Psoas muscle (tissue), 8 donors: ENCODE measurements around the gene SPTBN4. TPM values are rescaled to one million over a fixed set of nuclear protein-coding genes. Genes with fewer than 3 reads are reported as not detected.
A peak's percentile ranks its signal among the peaks of the same experiment; 100 is the strongest.
"Not testable (repeated sequence)": the region's sequence is repeated elsewhere in the genome, so short reads cannot be mapped to it uniquely, and the experiment has no call there.

Source experiments
- ATAC-seq, 4 donors: fragments of 200-7000 bp; cut with Tn5 transposase; one replicate each; pipeline ENCODE4 v1.9.1; 2020; ENCODE audit warnings: moderate library complexity in 3 of 4, mild to moderate bottlenecking in 2 of 4
- DNase-seq, 2 donors: peaks; one replicate each; pipeline ENCODE4 v3.0.0-alpha.2; 2020
- H3K27ac ChIP-seq: fragments of 200-600 bp; one replicate; pipeline ENCODE4 v1.8.0; 2022
- H3K27me3 ChIP-seq, 3 donors: fragments of 200-600 bp in 1 of 3; one replicate each; pipeline versions ENCODE4 v1.6.1 to v1.8.0; 2013 to 2022; ENCODE audit warnings: low read length in 2 of 3, mild to moderate bottlenecking in 2 of 3, moderate library complexity in 1 of 3; ENCODE audit not compliant: insufficient read depth in 3 of 3
- H3K36me3 ChIP-seq, 2 donors: fragments of 200-600 bp in 1 of 2; one replicate each; pipeline versions ENCODE4 v1.6.1 to v1.8.0; 2013 to 2022; ENCODE audit warnings: low read depth in 1 of 2, mild to moderate bottlenecking in 1 of 2, moderate library complexity in 1 of 2; ENCODE audit not compliant: insufficient read depth in 1 of 2
- H3K4me1 ChIP-seq: fragments of 200-600 bp; one replicate; pipeline ENCODE4 v1.8.0; 2022
- H3K4me3 ChIP-seq: fragments of 200-600 bp; one replicate; pipeline ENCODE4 v1.8.0; 2022; ENCODE audit warnings: mild to moderate bottlenecking
- H3K9me3 ChIP-seq: fragments of 200-600 bp; one replicate; pipeline ENCODE4 v1.8.0; 2022
- CTCF ChIP-seq: fragments of 200-600 bp; IDR thresholded peaks from one replicate; pipeline ENCODE4 v1.8.0; 2022; ENCODE audit warnings: antibody characterized with exemption
- WGBS, 3 donors: extraction: QIAGEN DNeasy Blood & Tissue Kit; methylation state at CpG; one replicate each; pipeline versions ENCODE4 v1.1.6 to v1.1.7; 2013; 5-methylcytosine and 5-hydroxymethylcytosine counted together
- intact Hi-C, 2 donors: fragments of 100-400 bp; cut with DNase I; formaldehyde crosslinking; loops; one replicate each; pipeline versions ENCODE4 v1.11.0 to v1.14.2; 2022
- polyA plus RNA-seq, 3 donors: library from polyadenylated mRNA; stranded (reverse); fragments of 200-250 nt; gene quantifications; one replicate each; pipeline ENCODE4 v1.2.3, GENCODE V29; 2013
- total RNA-seq, 4 donors: library from RNA; stranded (reverse); fragmentation: NEBNext Ultra II Directional in 2 of 4; extraction: Animal tissue kit (Norgen Biotek cat#: 25700) in 2 of 4; gene quantifications; one replicate each; pipeline versions ENCODE4 v1.2.1 to v1.2.4, GENCODE V29; 2021 to 2023
- donor health status: healthy with polysubstance abuse.
- donor health status: DM: no; HTN: no; CAD: no; lungs with moderate emphysema.
- donor health status: Bipolar disorder and iron deficiency.
- donor health status: healthy.
- donor health status: DM: yes; HTN: yes; CAD: no.
- donor health status: DM: no; HTN: no; CAD: no.
- donor health status: DM: no; HTN: no; CAD: no.
- donor health status: DM: yes; HTN: yes; CAD: no.

The SPTBN4 gene
- total and polyA plus RNA-seq, 7 donors, result 0.66 to 4.7 (median 2.8) TPM

DNA sequence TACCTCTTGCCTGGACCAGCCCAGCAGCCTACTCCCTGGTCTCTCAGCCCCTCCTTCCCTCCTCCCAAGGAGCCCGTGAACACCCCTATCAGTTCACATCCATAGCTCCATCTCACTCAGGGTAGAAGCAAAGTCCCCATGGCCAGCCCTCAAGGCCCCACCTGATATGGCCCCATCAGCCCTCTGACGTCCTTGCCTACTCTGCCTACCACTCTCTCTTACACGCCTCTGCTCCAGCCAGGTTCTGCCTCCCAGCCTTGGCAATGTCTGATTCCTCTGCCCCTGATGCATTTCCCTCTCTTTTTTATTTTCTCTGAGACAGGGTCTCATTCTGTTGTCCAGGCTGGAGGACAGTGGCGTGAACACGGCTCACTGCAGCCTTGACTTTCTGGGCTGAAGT, 14.8 kb upstream of the SPTBN4 start:
- H3K36me3 ChIP-seq, result peaks cover 3 to 87% of the 10 kb centered on the region in 2 donors
- TF ChIP-seq CTCF, result no peak

DNA sequence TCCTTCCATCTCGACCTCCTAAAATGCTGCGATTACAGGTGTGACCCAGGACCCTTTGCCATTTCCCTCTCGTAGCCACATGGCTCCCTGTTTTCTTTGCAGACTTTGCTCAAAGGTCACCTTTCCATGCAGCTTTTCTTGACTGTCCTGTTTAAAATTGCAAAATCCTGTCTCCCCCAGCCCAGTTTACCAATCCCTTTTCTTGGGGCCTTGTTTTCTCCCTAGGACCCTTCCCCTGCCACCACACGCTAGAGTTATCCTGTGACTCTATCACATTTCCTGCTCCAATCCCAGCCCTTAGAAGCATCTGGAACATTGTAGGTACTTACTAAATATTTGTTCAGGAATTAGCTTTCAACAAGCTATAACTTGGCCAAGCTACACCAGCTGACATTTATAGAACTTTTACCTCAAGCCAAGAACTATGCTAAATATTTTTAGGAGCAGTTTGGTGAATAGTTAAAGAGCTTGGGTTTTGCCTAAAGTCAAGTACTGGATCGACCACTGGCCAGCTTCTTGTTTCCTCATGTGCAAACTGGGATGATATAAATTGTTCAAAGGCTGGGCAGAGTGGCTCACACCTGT, 13.6 kb upstream of the SPTBN4 start:
- 89 to 91% (median 89%) methylated on average over 5 of the region's 5 CpGs for WGBS, 3 donors
- no peak for TF ChIP-seq CTCF
- Histone ChIP-seq H3K9me3 (no peaks in the 10 kb centered on the region), H3K27ac (no peak overlapping the region), H3K36me3 (peaks cover 3 to 85% of the 10 kb centered on the region in 2 donors), H3K27me3 (no peaks in the 10 kb centered on the region), H3K4me3 (no peak overlapping the region), H3K4me1 (no peaks in the 10 kb centered on the region)
- DNase-seq, result no peak
- no peak for ATAC-seq
- intact Hi-C loops, result no loop called here

More for the DNA sequence above, 14.8 kb upstream of the SPTBN4 start:
- ATAC-seq (peak in 2 of 4 donors; percentile 16 to 18), DNase-seq (no peak)
- Histone ChIP-seq H3K4me3 (no peak overlapping the region), H3K27ac (no peak overlapping the region), H3K27me3 (no peaks in the 10 kb centered on the region), H3K4me1 (no peaks in the 10 kb centered on the region), H3K9me3 (no peaks in the 10 kb centered on the region)
- WGBS, 3 donors, result 76 to 87% (median 77%) methylated on average over 5 of the region's 5 CpGs
- intact Hi-C loops, result no loop called here

DNA sequence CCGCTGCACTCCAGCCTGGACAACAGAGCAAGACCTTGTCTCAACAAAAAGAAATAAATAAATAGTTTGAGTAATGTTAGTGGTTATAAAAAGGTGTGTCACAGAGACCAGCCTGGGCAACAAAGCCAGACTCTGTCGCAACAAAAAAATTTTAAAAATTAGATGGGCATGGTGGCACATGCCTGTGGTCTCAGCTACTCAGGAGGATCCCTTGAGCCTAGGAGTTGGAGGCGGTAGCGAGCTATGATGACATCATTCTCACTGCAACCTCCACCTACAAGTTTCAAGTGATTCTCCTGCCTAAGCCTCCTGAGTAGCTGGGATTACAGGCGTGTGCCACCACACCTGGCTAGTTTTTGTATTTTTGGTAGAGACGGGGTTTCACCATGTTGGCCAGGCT, 12.9 kb upstream of the SPTBN4 start:
- 95 to 96% (median 95%) methylated on average over 6 of the region's 6 CpGs for WGBS, 3 donors
- H3K9me3 ChIP-seq, H3K27ac ChIP-seq, ATAC-seq, H3K27me3 ChIP-seq, H3K4me1 ChIP-seq, H3K4me3 ChIP-seq, DNase-seq, intact Hi-C loops: not testable (repeated sequence)
- H3K36me3 ChIP-seq, result peaks cover 3 to 81% of the 10 kb centered on the region in 2 donors

DNA sequence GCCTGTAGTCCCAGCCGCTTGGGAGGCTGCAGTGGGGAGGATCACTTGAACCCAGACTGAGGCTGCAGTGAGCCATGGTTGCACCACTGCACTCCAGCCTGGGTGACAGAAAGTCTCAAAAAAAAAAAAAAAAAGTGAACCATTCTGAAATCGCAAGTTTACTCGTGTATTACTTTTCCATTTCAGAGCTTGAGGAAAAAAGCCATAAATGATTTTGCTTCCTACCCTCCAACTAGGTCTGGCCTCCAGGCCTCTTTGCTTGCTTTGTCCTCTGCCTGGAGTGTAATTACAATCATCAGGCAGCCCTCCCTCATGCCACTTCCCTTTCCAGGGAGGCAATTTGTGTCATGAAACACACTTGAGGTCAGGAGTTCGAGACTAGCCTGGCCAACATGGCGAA, 9.8 kb upstream of the SPTBN4 start:
- no peaks in the 10 kb centered on the region for H3K9me3 ChIP-seq
- DNase-seq (no peak), ATAC-seq (no peak)
- no peaks in the 10 kb centered on the region for H3K4me1 ChIP-seq
- H3K27ac ChIP-seq, result no peak overlapping the region
- intact Hi-C loops, result no loop called here
- 83 to 94% (median 88%) methylated on average over 5 of the region's 5 CpGs for WGBS, 3 donors
- H3K36me3 ChIP-seq, result peaks cover 3 to 57% of the 10 kb centered on the region in 2 donors
- no peaks in the 10 kb centered on the region for H3K27me3 ChIP-seq
- no peak overlapping the region for H3K4me3 ChIP-seq
- TF ChIP-seq CTCF, result no peak

- 85 to 89% (median 89%) methylated on average over 18 to 27 of the region's 27 CpGs for WGBS, 3 donors
- no peak for TF ChIP-seq CTCF
- no peak for ATAC-seq
Measured at GRCh38 chr19:40457953-40458596, 8.7 kb upstream of the SPTBN4 start.

More at GRCh38 chr19:40457953-40458596, 8.7 kb upstream of the SPTBN4 start:
- intact Hi-C loops, result no loop called here
- Histone ChIP-seq H3K36me3 (peaks cover 3 to 47% of the 10 kb centered on the region in 2 donors), H3K4me3 (no peak overlapping the region), H3K27ac (no peak overlapping the region), H3K4me1 (peaks cover 2% of the 10 kb centered on the region), H3K27me3 (no peaks in the 10 kb centered on the region), H3K9me3 (no peaks in the 10 kb centered on the region)
- no peak for DNase-seq
